Measurements from ENCODE around the gene GPATCH4.

Gene GPATCH4

GRCh38 chr1:156571919-156572662 lies 29.2 kb downstream of the GPATCH4 start, which contains the start of gene IQGAP3:
IQGAP3 (minus strand) TSS chr1:156572565; CDS start chr1:156572529, 36 bp downstream.
- Histone ChIP-seq H3K27me3 (ENCODE audit: control insufficient read depth, insufficient read depth, low read length) (no peaks in the 10 kb centered on the region), H3K4me3 (ENCODE audit: low read depth, low read length) (peak within 1 kb of the TSS; percentile 86), H3K9me3 (ENCODE audit: control insufficient read depth, insufficient read depth, low read depth, low read length) (no peaks in the 10 kb centered on the region), H3K4me1 (ENCODE audit: control insufficient read depth, insufficient read depth, low read length) (peaks cover 9% of the 10 kb centered on the region; the same call in 1 of the 2 replicates), H3K36me3 (ENCODE audit: control insufficient read depth, insufficient read depth, low read length) (peaks cover 18% of the 10 kb centered on the region; the same call in 1 of the 2 replicates), H3K9ac (ENCODE audit: low read length) (peak within 1 kb of the TSS; percentile 77), H3K27ac (ENCODE audit: low read depth, low read length) (no peak within 1 kb of the TSS)

GRCh38 chr1:156571261-156571852 lies 29.9 kb downstream of the GPATCH4 start:
- peaks cover 22% of the 10 kb centered on the region for H3K36me3 ChIP-seq (ENCODE audit: control insufficient read depth, insufficient read depth, low read length)
- H3K9me3 ChIP-seq (ENCODE audit: control insufficient read depth, insufficient read depth, low read depth, low read length): no peaks in the 10 kb centered on the region
- peak overlapping the region; percentile 86 for H3K4me3 ChIP-seq (ENCODE audit: low read depth, low read length)
- H3K9ac ChIP-seq (ENCODE audit: low read length): peak overlapping the region; percentile 77
- peaks cover 9% of the 10 kb centered on the region; the same call in 1 of the 2 replicates for H3K4me1 ChIP-seq (ENCODE audit: control insufficient read depth, insufficient read depth, low read length)
- H3K27me3 ChIP-seq (ENCODE audit: control insufficient read depth, insufficient read depth, low read length): no peaks in the 10 kb centered on the region
- H3K27ac ChIP-seq (ENCODE audit: low read depth, low read length): no peak overlapping the region

GRCh38 chr1:156566436-156566835 lies 34.8 kb downstream of the GPATCH4 start:
- Histone ChIP-seq H3K36me3 (ENCODE audit: control insufficient read depth, insufficient read depth, low read length) (peaks cover 70% of the 10 kb centered on the region), H3K27ac (ENCODE audit: low read depth, low read length) (no peak overlapping the region), H3K4me1 (ENCODE audit: control insufficient read depth, insufficient read depth, low read length) (peaks cover 7% of the 10 kb centered on the region; the same call in 1 of the 2 replicates), H3K4me3 (ENCODE audit: low read depth, low read length) (no peak overlapping the region), H3K27me3 (ENCODE audit: control insufficient read depth, insufficient read depth, low read length) (no peaks in the 10 kb centered on the region), H3K9ac (ENCODE audit: low read length) (no peak overlapping the region), H3K9me3 (ENCODE audit: control insufficient read depth, insufficient read depth, low read depth, low read length) (no peaks in the 10 kb centered on the region)

GRCh38 chr1:156565519-156565918 lies 35.8 kb downstream of the GPATCH4 start:
- no peaks in the 10 kb centered on the region for H3K9me3 ChIP-seq (ENCODE audit: control insufficient read depth, insufficient read depth, low read depth, low read length)
- no peaks in the 10 kb centered on the region for H3K27me3 ChIP-seq (ENCODE audit: control insufficient read depth, insufficient read depth, low read length)
- H3K36me3 ChIP-seq (ENCODE audit: control insufficient read depth, insufficient read depth, low read length): peaks cover 76% of the 10 kb centered on the region
- no peak overlapping the region for H3K27ac ChIP-seq (ENCODE audit: low read depth, low read length)
- no peaks in the 10 kb centered on the region for H3K4me1 ChIP-seq (ENCODE audit: control insufficient read depth, insufficient read depth, low read length)
- no peak overlapping the region for H3K4me3 ChIP-seq (ENCODE audit: low read depth, low read length)
- H3K9ac ChIP-seq (ENCODE audit: low read length): no peak overlapping the region

- Histone ChIP-seq H3K27me3 (ENCODE audit: control insufficient read depth, insufficient read depth, low read length) (no peaks in the 10 kb centered on the region), H3K36me3 (ENCODE audit: control insufficient read depth, insufficient read depth, low read length) (peaks cover 73% of the 10 kb centered on the region), H3K9ac (ENCODE audit: low read length) (no peak overlapping the region), H3K4me1 (ENCODE audit: control insufficient read depth, insufficient read depth, low read length) (no peaks in the 10 kb centered on the region), H3K27ac (ENCODE audit: low read depth, low read length) (no peak overlapping the region), H3K4me3 (ENCODE audit: low read depth, low read length) (no peak overlapping the region), H3K9me3 (ENCODE audit: control insufficient read depth, insufficient read depth, low read depth, low read length) (no peaks in the 10 kb centered on the region)
Measured at GRCh38 chr1:156560585-156561163, 40.6 kb downstream of the GPATCH4 start.

- Histone ChIP-seq H3K9ac (ENCODE audit: low read length) (no peak overlapping the region), H3K4me3 (ENCODE audit: low read depth, low read length) (no peak overlapping the region), H3K4me1 (ENCODE audit: control insufficient read depth, insufficient read depth, low read length) (no peaks in the 10 kb centered on the region), H3K27ac (ENCODE audit: low read depth, low read length) (no peak overlapping the region), H3K27me3 (ENCODE audit: control insufficient read depth, insufficient read depth, low read length) (no peaks in the 10 kb centered on the region), H3K36me3 (ENCODE audit: control insufficient read depth, insufficient read depth, low read length) (peaks cover 73% of the 10 kb centered on the region), H3K9me3 (ENCODE audit: control insufficient read depth, insufficient read depth, low read depth, low read length) (no peaks in the 10 kb centered on the region)
Measured at GRCh38 chr1:156559797-156560385, 41.4 kb downstream of the GPATCH4 start.

- no peaks in the 10 kb centered on the region for H3K4me1 ChIP-seq (ENCODE audit: control insufficient read depth, insufficient read depth, low read length)
- H3K4me3 ChIP-seq (ENCODE audit: low read depth, low read length): no peak overlapping the region
- no peaks in the 10 kb centered on the region for H3K9me3 ChIP-seq (ENCODE audit: control insufficient read depth, insufficient read depth, low read depth, low read length)
- no peak overlapping the region for H3K9ac ChIP-seq (ENCODE audit: low read length)
- H3K36me3 ChIP-seq (ENCODE audit: control insufficient read depth, insufficient read depth, low read length): peaks cover 71% of the 10 kb centered on the region
- H3K27me3 ChIP-seq (ENCODE audit: control insufficient read depth, insufficient read depth, low read length): no peaks in the 10 kb centered on the region
- no peak overlapping the region for H3K27ac ChIP-seq (ENCODE audit: low read depth, low read length)
Measured at GRCh38 chr1:156559086-156559796, 42.0 kb downstream of the GPATCH4 start.

GRCh38 chr1:156556354-156556753 lies 44.9 kb downstream of the GPATCH4 start:
- Histone ChIP-seq H3K4me1 (ENCODE audit: control insufficient read depth, insufficient read depth, low read length) (no peaks in the 10 kb centered on the region), H3K36me3 (ENCODE audit: control insufficient read depth, insufficient read depth, low read length) (peaks cover 68% of the 10 kb centered on the region), H3K4me3 (ENCODE audit: low read depth, low read length) (no peak overlapping the region), H3K27ac (ENCODE audit: low read depth, low read length) (no peak overlapping the region), H3K27me3 (ENCODE audit: control insufficient read depth, insufficient read depth, low read length) (no peaks in the 10 kb centered on the region), H3K9ac (ENCODE audit: low read length) (no peak overlapping the region), H3K9me3 (ENCODE audit: control insufficient read depth, insufficient read depth, low read depth, low read length) (no peaks in the 10 kb centered on the region)

- H3K9me3 ChIP-seq (ENCODE audit: control insufficient read depth, insufficient read depth, low read depth, low read length): no peaks in the 10 kb centered on the region
- H3K4me3 ChIP-seq (ENCODE audit: low read depth, low read length): no peak overlapping the region
- no peak overlapping the region for H3K9ac ChIP-seq (ENCODE audit: low read length)
- no peaks in the 10 kb centered on the region for H3K27me3 ChIP-seq (ENCODE audit: control insufficient read depth, insufficient read depth, low read length)
- no peak overlapping the region for H3K27ac ChIP-seq (ENCODE audit: low read depth, low read length)
- no peaks in the 10 kb centered on the region for H3K4me1 ChIP-seq (ENCODE audit: control insufficient read depth, insufficient read depth, low read length)
- H3K36me3 ChIP-seq (ENCODE audit: control insufficient read depth, insufficient read depth, low read length): peaks cover 71% of the 10 kb centered on the region
Measured at GRCh38 chr1:156555715-156556114, 45.6 kb downstream of the GPATCH4 start.

- H3K4me3 ChIP-seq (ENCODE audit: low read depth, low read length): no peak overlapping the region
- peaks cover 73% of the 10 kb centered on the region for H3K36me3 ChIP-seq (ENCODE audit: control insufficient read depth, insufficient read depth, low read length)
- H3K9me3 ChIP-seq (ENCODE audit: control insufficient read depth, insufficient read depth, low read depth, low read length): no peaks in the 10 kb centered on the region
- no peaks in the 10 kb centered on the region for H3K27me3 ChIP-seq (ENCODE audit: control insufficient read depth, insufficient read depth, low read length)
- no peak overlapping the region for H3K9ac ChIP-seq (ENCODE audit: low read length)
- no peak overlapping the region for H3K27ac ChIP-seq (ENCODE audit: low read depth, low read length)
- no peaks in the 10 kb centered on the region for H3K4me1 ChIP-seq (ENCODE audit: control insufficient read depth, insufficient read depth, low read length)
Measured at GRCh38 chr1:156554971-156555370, 46.3 kb downstream of the GPATCH4 start.
